Testis (tissue), 2 donors: Measurements from ENCODE around the gene DOK5.

Experiments
- CTCF ChIP-seq, 3 experiments: fragments of 450-650 bp in 2 of 3; fragments of 200-600 bp in 1 of 3; sonication (generic) in 1 of 3; IDR thresholded peaks; one replicate each; pipeline ENCODE4 v1.5.1; 2016 to 2019; ENCODE audit warnings: antibody characterized with exemption in 3 of 3, mild to moderate bottlenecking in 2 of 3, moderate library complexity in 1 of 3
- POLR2A ChIP-seq: fragments of 450-650 bp; IDR thresholded peaks from one replicate; pipeline ENCODE4 v1.6.1; 2017; ENCODE audit warnings: antibody characterized with exemption, mild to moderate bottlenecking, moderate library complexity

- no peak for TF ChIP-seq CTCF (IDR thresholded peaks at IDR 0.05)
- TF ChIP-seq POLR2A = no peak
Observed at GRCh38 chr20:54488442-54488841, 13.0 kb downstream of the DOK5 start.
